Fibroblast of peridontal ligament (primary cell): ENCODE results near the gene TMEM203.

Experiments used
- DNase-seq: peaks from one replicate; pipeline ENCODE4 v3.0.0-alpha.2; 2010; ENCODE audit errors: extremely low read depth

Gene TMEM203

GRCh38 chr9:137219757-137220316, 14.4 kb upstream of the TMEM203 start:
- no peak for DNase-seq

DNA sequence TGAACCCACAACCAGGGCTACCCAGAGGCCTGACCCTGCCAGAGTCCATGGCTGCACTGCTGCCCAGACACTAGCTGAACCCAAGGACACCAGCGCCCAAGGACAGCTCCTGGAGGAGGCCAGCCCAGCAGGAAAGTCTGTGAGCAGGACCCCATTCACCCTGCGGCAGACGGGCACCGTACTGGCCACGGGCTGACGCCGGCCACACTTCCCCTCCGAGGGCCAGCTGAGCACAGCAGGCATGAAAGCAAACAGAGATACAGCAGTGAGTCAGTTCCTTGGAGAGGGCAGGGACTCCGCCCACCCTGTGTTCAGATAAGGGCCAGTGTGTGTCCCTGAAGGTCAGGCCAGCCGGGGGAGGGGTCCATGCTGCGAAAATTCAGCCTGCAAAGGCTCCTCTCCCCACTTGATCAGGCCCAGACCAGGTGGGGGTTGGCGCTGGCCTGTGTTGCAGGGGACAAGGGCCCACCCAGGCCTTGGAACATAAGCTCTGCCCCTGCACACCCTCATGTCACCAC, 13.4 kb upstream of the TMEM203 start:
- DNase-seq: no peak

DNA sequence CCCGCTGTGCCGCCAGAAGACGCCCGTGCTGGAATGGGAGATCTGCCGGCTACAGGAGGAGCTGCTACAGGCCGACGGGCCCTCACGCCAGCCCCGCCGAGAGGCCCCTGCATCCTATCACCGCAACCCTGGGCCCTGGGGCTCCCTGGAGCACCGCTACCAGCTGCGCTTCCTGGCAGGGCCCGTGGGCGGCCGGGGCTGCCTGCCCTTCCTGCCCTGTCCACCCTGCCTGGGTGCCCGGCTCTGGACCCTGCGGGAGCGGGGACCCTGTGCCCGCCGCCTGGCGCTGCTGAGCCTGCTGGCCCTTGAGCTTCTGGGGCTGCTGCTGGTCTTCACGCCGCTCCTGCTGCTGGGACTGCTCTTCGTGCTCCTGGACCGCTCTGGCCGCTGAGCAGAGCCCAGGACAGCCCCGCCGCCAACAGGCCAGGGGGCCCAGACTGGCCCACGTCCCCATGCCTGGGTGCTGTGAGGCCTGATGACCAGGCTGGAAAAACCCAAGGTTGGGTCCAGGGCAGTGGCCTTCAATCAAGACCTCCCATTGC, 12.8 kb upstream of the TMEM203 start:
- DNase-seq: no peak

DNA sequence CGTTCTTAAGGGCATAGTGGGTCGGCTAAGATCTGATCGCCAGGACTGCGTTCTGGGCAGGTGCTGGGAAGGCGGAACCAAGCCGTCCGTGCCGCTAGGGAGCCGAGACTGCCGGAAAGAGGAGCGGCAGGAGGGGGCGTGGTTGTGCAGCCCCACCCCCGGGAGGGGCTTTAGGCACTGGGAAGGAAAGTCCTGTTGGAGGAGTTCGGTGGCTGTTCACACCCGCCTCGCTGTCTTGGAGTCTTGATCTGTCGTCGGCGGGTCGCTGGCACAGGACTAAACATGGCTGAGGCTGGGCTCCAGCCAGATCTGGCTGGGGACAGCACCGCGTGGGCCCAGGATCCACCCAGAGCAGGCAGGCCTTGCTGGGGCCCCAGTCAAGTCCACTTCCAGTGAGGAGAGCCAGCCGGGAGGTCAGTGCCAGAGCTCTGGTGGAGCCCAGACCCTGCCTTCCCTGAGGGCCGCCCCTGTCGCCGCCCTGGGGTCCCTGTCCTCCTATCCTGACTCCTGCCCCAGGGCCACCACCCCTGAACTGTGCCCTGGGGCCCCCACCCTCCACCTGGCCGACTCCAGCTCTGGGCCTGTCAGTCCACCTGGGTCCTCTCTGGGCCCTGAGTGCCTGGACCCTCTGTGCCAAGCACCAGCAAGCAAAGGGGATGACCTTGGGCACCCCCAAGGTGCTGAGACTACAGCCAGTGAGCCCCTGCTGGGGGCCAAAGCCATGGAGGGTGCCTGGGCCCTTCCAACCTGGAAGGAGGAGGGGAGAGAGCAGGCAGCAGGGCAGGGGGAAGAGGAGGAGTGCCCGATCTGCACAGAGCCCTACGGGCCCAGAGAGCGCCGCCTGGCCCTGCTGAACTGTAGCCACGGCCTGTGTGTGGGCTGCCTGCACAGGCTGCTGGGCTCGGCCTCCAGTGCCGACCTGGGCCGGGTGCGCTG, 12.1 kb upstream of the TMEM203 start:
- DNase-seq: no peak

DNA sequence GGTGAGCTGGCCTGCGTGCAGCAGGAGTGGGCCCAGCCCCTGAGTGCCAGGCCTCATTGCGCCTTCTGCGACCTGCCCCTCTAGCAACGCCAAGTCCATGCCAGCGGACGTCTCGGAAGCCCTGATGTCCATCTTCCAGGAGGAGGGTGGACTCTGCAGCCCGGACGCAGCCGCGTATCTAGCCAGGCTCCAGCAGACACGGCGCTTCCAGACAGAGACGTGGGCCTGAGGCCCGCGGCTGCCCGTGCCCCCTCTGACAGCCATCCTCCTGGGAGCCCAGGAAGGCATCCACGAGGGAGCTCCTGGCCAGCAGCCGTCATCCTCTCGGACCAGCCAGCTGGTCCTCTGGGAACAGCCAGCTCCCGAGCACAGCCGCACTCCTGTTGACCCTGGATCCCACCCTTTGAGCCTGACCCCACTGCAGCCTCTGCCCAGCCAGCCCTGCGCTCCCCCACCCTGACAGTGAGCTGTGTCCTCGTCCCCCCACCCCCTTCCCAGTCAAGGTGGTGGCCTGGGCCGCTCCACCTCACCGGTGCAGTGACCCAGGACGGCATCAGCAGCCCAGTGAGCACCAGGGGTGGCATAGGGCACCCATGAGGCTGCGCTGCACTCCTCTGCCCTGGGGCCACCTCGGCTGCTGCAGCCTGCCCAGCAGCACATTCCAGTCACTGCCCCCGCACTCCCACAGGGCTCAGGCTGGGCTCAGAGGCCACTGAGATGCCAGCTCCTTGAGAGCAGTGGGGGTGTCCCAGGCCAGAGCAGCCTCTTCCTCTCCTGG, 10.9 kb upstream of the TMEM203 start:
- no peak for DNase-seq

DNA sequence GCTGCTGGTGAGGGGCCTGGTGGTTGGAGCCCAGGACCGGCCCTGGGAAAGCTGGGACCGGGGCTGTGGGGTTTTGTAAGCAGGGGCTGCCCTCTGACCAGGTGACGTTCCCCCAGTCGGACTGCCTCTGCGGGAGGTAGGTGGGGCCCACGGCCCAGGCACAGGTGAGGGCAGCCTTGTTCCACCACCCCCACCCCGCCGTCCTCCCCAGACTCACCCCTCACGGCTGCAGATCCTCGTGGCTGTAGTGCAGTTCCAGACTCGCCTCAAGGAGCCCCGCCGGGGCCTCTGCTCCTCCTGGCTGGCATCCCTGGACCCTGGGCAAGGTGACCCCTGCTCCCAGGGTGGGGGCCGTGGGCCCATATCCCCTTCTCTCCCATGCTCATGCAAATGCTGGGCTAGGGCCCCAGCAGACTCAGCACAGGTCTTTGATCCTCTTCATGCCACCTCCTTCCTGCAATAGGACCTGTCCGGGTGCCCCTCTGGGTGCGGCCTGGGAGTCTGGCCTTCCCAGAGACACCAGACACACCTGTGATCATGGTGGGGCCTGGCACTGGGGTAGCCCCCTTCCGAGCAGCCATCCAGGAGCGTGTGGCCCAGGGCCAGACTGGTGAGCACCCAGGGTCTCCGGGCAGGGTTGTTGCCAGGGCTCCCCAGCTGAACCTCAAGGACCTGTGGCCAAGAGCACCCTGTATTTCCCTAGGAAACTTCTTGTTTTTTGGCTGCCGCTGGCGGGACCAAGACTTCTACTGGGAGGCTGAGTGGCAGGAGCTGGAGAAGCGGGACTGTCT, 9.9 kb upstream of the TMEM203 start:
- no peak for DNase-seq

DNA sequence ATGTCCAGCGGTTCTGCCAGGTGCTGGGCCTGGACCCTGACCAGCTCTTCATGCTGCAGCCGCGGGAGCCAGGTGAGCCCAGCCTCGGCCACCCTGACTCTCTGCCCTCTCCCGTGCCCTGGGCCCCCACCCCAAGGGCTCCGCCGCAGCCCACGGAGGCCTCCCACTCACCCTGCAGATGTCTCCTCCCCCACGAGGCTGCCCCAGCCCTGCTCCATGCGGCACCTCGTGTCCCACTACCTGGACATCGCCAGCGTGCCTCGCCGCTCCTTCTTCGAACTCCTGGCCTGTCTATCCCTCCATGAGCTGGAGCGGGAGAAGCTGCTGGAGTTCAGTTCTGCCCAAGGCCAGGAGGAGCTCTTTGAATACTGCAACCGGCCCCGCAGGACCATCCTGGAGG, 9.2 kb upstream of the TMEM203 start:
- DNase-seq: no peak

- DNase-seq: no peak
These were observed 8.0 kb upstream of the TMEM203 start for GRCh38 chr9:137213160-137214060.

GRCh38 chr9:137212520-137212919, 7.1 kb upstream of the TMEM203 start:
- no peak for DNase-seq

DNA sequence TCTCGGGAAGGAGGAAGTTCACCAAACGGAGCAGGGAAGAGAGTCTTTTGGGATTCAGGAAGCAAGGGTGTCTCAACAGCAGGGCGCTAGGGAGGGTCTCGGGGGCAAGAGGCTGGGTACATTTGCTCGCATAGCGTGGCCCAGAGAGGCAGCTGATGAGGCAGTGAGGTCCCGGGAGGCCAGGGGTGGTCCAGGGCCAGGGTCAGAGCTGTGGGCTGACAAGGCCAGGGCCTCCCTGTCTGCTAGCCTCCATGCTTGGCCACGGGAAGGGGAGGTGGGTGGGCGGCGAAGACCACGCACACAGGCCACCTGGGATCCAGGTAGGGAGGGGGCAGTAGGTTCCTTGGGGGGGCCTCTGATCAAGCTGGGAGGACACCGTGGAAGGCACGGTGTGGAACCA, 6.1 kb upstream of the TMEM203 start:
- no peak for DNase-seq

DNA sequence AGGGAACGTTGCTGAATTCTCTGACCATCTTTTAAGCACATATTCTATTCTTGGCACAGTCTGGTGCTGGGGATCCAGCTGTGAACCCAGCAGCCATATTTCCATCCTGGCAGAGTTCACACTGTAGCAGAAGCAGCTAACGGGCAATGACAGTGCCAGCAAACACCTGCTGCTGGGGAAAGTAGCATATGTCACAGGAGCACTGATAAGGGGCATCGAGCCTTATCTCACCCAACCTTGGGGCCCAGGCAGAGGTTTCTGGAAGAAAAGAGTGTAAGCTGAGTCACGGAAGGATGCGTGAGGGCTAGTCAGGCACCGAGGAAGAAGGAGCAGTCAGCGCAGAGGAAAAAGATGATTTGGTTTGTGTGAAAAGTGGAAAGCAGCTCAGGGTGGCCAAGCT, 1.2 kb upstream of the TMEM203 start:
- no peak for DNase-seq

GRCh38 chr9:137204731-137205125, 720 bp downstream of the TMEM203 start:
- DNase-seq: no peak

DNA sequence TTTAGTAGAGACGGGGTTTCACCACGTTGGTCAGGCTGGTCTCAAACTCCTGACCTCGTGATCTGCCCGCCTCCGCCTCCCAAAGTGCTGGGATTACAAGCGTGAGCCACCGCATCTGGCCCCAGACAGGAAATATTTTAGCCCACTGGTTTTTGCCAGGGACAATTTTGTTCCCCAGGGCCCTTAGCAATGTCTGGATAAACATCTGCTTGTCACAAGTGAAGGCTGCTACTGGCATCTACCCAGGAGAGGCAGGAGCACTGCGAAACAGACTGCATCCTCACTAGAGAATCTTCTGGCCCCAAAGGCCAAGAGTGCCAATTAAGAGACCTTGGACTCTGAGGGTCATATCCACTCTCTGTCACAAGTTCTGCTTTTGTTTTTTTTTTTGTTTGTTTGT, 2.5 kb downstream of the TMEM203 start:
- DNase-seq: no peak

DNA sequence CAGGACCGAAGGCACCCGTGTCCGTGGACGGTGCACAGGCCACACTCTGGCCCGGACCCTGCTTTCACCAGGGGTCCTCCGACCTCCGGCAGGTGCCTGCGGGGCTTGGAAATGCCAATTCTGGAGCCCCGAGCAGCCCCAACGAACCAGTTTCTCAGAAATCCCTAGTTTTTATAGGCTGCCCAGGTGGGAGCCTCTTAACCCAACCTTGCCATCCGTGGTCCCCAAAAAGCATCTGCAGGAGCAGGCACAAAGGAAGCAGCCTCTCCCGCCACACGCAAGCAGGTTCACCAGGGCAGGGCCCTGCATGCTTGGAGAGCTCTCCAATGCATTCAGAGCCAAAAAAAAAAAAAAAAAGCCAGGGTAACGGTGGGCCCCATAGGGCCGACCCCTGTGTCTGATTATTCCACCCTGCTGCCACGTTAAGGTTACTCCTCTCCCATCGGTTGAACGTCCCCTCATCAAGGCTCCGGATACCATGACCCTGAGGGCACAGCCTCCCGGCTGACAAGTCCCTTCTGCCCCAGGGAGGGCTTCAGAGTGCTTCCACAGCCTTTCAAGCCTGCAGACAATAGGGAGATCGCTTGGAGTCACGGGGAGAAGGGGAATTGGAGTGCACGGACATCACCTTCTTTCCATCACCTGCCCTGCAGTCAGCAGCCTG, 4.1 kb downstream of the TMEM203 start:
- DNase-seq: no peak

DNA sequence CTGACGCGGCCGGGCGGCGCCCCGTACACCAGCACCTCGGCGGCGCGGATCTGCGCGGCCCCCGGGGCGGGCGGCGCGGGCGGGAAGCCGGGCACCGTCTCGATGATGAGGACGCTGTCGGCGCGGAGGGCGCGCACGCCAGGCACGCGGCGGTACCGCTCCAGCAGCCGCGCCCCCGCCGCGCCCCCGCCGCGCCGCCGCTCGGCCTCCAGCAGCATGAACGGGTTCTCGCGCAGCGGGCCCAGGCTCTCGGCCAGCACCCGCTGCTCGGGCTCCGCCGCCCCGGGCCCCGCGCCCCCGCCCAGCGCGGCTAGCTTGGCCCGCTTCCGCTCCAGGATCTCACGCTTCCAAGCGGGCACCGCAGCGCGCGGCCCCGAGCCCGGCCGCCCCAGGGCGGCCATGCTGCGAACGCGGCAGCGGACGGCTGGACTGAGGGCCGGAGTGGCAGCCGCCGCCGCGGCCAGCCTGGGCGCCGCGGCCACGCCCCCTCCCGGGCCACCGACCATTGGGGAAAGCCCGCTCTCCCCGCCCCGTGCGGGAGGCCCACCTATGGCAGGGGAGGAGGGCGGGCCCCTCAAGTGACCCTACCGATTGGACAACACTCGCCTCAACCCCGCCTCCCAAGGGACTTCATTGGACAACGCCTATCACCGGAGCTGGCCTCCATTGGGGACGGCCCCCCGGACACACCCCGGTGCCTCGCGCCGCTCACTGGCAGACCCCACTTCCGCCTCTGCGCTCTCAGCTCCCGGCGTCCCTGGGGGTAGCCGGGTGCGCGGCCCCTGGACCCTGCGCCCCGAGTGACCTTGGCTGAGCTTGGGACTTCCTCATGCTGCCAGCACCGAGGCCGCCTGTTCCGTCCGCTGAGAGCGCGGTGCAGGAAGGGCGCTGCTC, 4.9 kb downstream of the TMEM203 start, which contains the start of gene TPRN:
TPRN (minus strand) TSS at position 431 of the 894 bp plus-strand sequence; CDS start at position 401, 30 bp downstream.
- DNase-seq: peak; percentile 98

- DNase-seq: peak; percentile 26
These were observed 5.9 kb downstream of the TMEM203 start for GRCh38 chr9:137199411-137200121.

- DNase-seq: no peak
These were observed 6.6 kb downstream of the TMEM203 start for GRCh38 chr9:137198902-137199283.
